GM18517 (cell line): ENCODE results near the gene PLVAP.

Source experiments
- ATAC-seq: cut with Tn5 transposase; IDR thresholded peaks from one replicate; pipeline ENCODE4 v1.9.1; 2021; ENCODE audit warnings: mild to moderate bottlenecking, moderate library complexity; ENCODE audit not compliant: unreplicated experiment

PLVAP gene

GRCh38 chr19:17336872-17337674 lies 40.1 kb downstream of the PLVAP start, which contains the start of gene GTPBP3:
Gene GTPBP3, plus strand, starts transcription at chr19:17337553. Its CDS starts 59 bp downstream, at chr19:17337612.
- peak; percentile 82 for ATAC-seq

- ATAC-seq, result no peak
Measured at GRCh38 chr19:17335575-17335974, 41.6 kb downstream of the PLVAP start.

GRCh38 chr19:17334414-17335409 lies 42.4 kb downstream of the PLVAP start, which contains the start of gene ANO8:
Gene ANO8, minus strand, starts transcription at chr19:17334855. Its CDS starts 185 bp downstream, at chr19:17334670.
- ATAC-seq, result peak; percentile 54

GRCh38 chr19:17333611-17334413 lies 43.3 kb downstream of the PLVAP start:
- no peak for ATAC-seq

- no peak for ATAC-seq
Measured at GRCh38 chr19:17332677-17333581, 44.2 kb downstream of the PLVAP start.

- ATAC-seq, result no peak
Measured at GRCh38 chr19:17332360-17332676, 44.8 kb downstream of the PLVAP start.

GRCh38 chr19:17331045-17331558 lies 46.0 kb downstream of the PLVAP start:
- no peak for ATAC-seq

- no peak for ATAC-seq
Measured at GRCh38 chr19:17330262-17331044, 46.7 kb downstream of the PLVAP start.

- no peak for ATAC-seq
Measured at GRCh38 chr19:17329366-17330261, 47.5 kb downstream of the PLVAP start.

- ATAC-seq, result no peak
Measured at GRCh38 chr19:17328517-17329365, 48.4 kb downstream of the PLVAP start.

- ATAC-seq, result no peak
Measured at GRCh38 chr19:17327654-17328516, 49.3 kb downstream of the PLVAP start.

GRCh38 chr19:17327068-17327653 lies 50.0 kb downstream of the PLVAP start:
- no peak for ATAC-seq

GRCh38 chr19:17326595-17326966 lies 50.6 kb downstream of the PLVAP start:
- ATAC-seq, result no peak

- ATAC-seq, result no peak
Measured at GRCh38 chr19:17325881-17326594, 51.1 kb downstream of the PLVAP start.

GRCh38 chr19:17325133-17325532 lies 52.0 kb downstream of the PLVAP start:
- ATAC-seq, result no peak
